ENCODE measurements around the gene NDST1.

Gene NDST1

DNA sequence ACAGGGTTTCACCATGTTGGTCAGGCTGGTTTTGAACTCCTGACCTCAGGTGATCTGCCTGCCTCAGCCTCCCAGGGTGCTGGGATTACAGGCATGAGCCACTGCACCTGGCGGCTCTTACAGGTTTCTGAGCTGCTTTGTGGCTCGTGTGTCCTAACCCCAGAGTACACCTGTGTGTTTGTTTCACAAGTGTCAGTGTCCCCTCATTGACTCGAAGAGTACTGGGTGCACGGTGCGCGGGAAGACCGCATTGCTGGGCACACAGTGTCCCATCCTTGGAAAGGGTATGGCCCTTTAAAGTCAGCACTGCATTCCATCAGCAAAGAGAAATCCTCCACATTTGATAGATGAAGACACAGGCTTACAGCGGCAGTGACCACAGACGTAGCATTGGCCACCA lies 23.8 kb downstream of the NDST1 start:
- H4K20me1 ChIP-seq (ENCODE audit: low read depth, low read length) = no peaks in the 10 kb centered on the region
- TF ChIP-seq, protein P1, sequence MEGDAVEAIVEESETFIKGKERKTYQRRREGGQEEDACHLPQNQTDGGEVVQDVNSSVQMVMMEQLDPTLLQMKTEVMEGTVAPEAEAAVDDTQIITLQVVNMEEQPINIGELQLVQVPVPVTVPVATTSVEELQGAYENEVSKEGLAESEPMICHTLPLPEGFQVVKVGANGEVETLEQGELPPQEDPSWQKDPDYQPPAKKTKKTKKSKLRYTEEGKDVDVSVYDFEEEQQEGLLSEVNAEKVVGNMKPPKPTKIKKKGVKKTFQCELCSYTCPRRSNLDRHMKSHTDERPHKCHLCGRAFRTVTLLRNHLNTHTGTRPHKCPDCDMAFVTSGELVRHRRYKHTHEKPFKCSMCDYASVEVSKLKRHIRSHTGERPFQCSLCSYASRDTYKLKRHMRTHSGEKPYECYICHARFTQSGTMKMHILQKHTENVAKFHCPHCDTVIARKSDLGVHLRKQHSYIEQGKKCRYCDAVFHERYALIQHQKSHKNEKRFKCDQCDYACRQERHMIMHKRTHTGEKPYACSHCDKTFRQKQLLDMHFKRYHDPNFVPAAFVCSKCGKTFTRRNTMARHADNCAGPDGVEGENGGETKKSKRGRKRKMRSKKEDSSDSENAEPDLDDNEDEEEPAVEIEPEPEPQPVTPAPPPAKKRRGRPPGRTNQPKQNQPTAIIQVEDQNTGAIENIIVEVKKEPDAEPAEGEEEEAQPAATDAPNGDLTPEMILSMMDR (IDR thresholded peaks at IDR 0.05; ENCODE audit: insufficient read depth, low read length, poor library complexity, severe bottlenecking) = no peak
- no peak for TF ChIP-seq EZH2phosphoT487 (conservative IDR thresholded peaks at IDR 0.05; ENCODE audit: low read length)
- H3K27me3 ChIP-seq (ENCODE audit: low read length) = peaks cover 2% of the 10 kb centered on the region; the same call in 1 of the 2 replicates
- no peaks in the 10 kb centered on the region for H3K36me3 ChIP-seq (ENCODE audit: low read length)
- no peak overlapping the region for H3K27ac ChIP-seq (ENCODE audit: low read depth, low read length)
- H2AFZ ChIP-seq (ENCODE audit: low read depth, low read length, severe bottlenecking) = no peak overlapping the region
- no peak overlapping the region for H3K9ac ChIP-seq (ENCODE audit: low read length)
- H3K9me2 ChIP-seq (replicated peaks; ENCODE audit: insufficient read depth, low read length) = no peaks in the 10 kb centered on the region
- H3K4me3 ChIP-seq (ENCODE audit: insufficient read depth, low read length, poor library complexity, severe bottlenecking) = no peak overlapping the region
- H3K79me2 ChIP-seq (ENCODE audit: insufficient read depth, low read length) = no peaks in the 10 kb centered on the region
- H3K9me3 ChIP-seq (ENCODE audit: insufficient read depth, low read length) = no peaks in the 10 kb centered on the region
- no peak overlapping the region for H3K4me2 ChIP-seq (ENCODE audit: low read depth, low read length, poor library complexity, severe bottlenecking)
- no peaks in the 10 kb centered on the region for H3F3A ChIP-seq (ENCODE audit: insufficient read depth)

DNA sequence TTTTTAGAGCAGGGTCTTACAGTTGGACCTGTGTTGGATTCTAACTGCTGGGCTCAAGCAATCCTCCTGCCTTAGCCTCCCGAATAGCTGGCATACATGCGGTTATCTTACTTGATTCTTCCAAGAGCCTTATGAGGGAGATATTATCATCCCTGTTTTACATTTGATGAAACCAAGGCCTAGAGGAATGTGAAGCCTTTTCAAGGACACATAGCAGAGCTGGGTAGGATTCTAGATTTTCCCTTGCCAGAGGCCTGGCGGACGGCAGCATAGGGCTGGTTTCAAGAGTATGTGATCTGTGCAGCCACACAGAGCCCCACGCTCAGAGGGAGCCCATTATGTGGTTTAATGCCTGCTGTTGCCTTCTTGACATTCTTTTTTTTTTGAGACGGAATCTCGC lies 24.2 kb downstream of the NDST1 start:
- no peaks in the 10 kb centered on the region for H3K9me3 ChIP-seq (ENCODE audit: insufficient read depth, low read length)
- no peaks in the 10 kb centered on the region for H3F3A ChIP-seq (ENCODE audit: insufficient read depth)
- no peak overlapping the region for H3K27ac ChIP-seq (ENCODE audit: low read depth, low read length)
- no peaks in the 10 kb centered on the region for H4K20me1 ChIP-seq (ENCODE audit: low read depth, low read length)
- H3K27me3 ChIP-seq (ENCODE audit: low read length) = peaks cover 2% of the 10 kb centered on the region; the same call in 1 of the 2 replicates
- H3K79me2 ChIP-seq (ENCODE audit: insufficient read depth, low read length) = no peaks in the 10 kb centered on the region
- TF ChIP-seq, protein P1 (IDR thresholded peaks at IDR 0.05; ENCODE audit: insufficient read depth, low read length, poor library complexity, severe bottlenecking) = no peak
- no peak for TF ChIP-seq EZH2phosphoT487 (conservative IDR thresholded peaks at IDR 0.05; ENCODE audit: low read length)
- no peak overlapping the region for H2AFZ ChIP-seq (ENCODE audit: low read depth, low read length, severe bottlenecking)
- no peak overlapping the region for H3K4me2 ChIP-seq (ENCODE audit: low read depth, low read length, poor library complexity, severe bottlenecking)
- H3K9me2 ChIP-seq (replicated peaks; ENCODE audit: insufficient read depth, low read length) = no peaks in the 10 kb centered on the region
- no peak overlapping the region for H3K9ac ChIP-seq (ENCODE audit: low read length)
- H3K36me3 ChIP-seq (ENCODE audit: low read length) = no peaks in the 10 kb centered on the region
- H3K4me3 ChIP-seq (ENCODE audit: insufficient read depth, low read length, poor library complexity, severe bottlenecking) = no peak overlapping the region

DNA sequence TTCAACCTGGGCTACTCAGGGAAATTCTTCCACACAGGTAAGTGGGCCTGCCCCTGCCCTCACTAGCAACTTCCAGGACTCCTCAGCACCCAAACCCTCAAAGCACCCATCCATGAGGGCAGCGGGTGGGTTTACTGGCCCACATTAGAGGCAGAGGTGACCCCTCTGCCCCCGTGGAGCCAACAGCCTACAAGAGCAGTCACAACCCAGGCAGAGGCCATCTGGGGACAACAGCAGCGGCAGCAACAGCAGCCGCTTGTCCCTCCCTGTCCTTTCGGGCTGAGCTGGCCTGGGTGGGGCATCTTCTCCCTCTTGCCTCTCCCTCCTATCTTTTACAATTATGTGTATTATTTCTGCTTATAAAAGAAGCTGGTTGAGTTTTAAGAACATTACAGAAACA lies 25.1 kb downstream of the NDST1 start:
- no peaks in the 10 kb centered on the region for H3K36me3 ChIP-seq (ENCODE audit: low read length)
- H3K9me2 ChIP-seq (replicated peaks; ENCODE audit: insufficient read depth, low read length) = no peaks in the 10 kb centered on the region
- no peak overlapping the region for H3K27ac ChIP-seq (ENCODE audit: low read depth, low read length)
- no peak overlapping the region for H3K4me2 ChIP-seq (ENCODE audit: low read depth, low read length, poor library complexity, severe bottlenecking)
- H3K79me2 ChIP-seq (ENCODE audit: insufficient read depth, low read length) = no peaks in the 10 kb centered on the region
- H3K9me3 ChIP-seq (ENCODE audit: insufficient read depth, low read length) = no peaks in the 10 kb centered on the region
- no peak overlapping the region for H2AFZ ChIP-seq (ENCODE audit: low read depth, low read length, severe bottlenecking)
- TF ChIP-seq, protein P1 (IDR thresholded peaks at IDR 0.05; ENCODE audit: insufficient read depth, low read length, poor library complexity, severe bottlenecking) = no peak
- TF ChIP-seq EZH2phosphoT487 (conservative IDR thresholded peaks at IDR 0.05; ENCODE audit: low read length) = no peak
- no peak overlapping the region for H3K9ac ChIP-seq (ENCODE audit: low read length)
- no peaks in the 10 kb centered on the region for H3F3A ChIP-seq (ENCODE audit: insufficient read depth)
- H3K27me3 ChIP-seq (ENCODE audit: low read length) = peaks cover 2% of the 10 kb centered on the region; the same call in 1 of the 2 replicates
- no peak overlapping the region for H3K4me3 ChIP-seq (ENCODE audit: insufficient read depth, low read length, poor library complexity, severe bottlenecking)
- H4K20me1 ChIP-seq (ENCODE audit: low read depth, low read length) = no peaks in the 10 kb centered on the region
